Tibial artery (tissue), 4 donors: ENCODE results near the gene ADAMTSL2.

Source experiments
- DNase-seq, 2 donors: peaks; one replicate each; pipeline ENCODE4 v3.0.0-alpha.2; 2019
- H3K27ac ChIP-seq, 2 donors: fragments of 200-600 bp; sonication (generic) in 1 of 2; 1 replicate in 1 of 2; 2 replicates in 1 of 2; pipeline ENCODE4 v1.5.1; 2018 to 2019; ENCODE audit warnings: mild to moderate bottlenecking in 1 of 2
- H3K27me3 ChIP-seq, 2 donors: fragments of 200-600 bp; sonication (generic) in 1 of 2; one replicate each; pipeline versions ENCODE4 v1.5.1 to v1.6.0; 2016 to 2019
- H3K36me3 ChIP-seq, 3 donors: fragments of 200-600 bp; sonication (generic) in 2 of 3; one replicate each; pipeline ENCODE4 v1.5.1; 2016 to 2019; ENCODE audit warnings: mild to moderate bottlenecking in 2 of 3
- H3K4me1 ChIP-seq, 4 donors: fragments of 200-600 bp; sonication (generic) in 2 of 4; 1 replicate in 3 of 4; 2 replicates in 1 of 4; pipeline ENCODE4 v1.5.1; 2016 to 2019
- H3K4me3 ChIP-seq, 2 donors: fragments of 200-600 bp; sonication (generic) in 1 of 2; 1 replicate in 1 of 2; 2 replicates in 1 of 2; pipeline ENCODE4 v1.5.1; 2018 to 2019; ENCODE audit warnings: mild to moderate bottlenecking in 2 of 2
- H3K9me3 ChIP-seq, 3 donors: fragments of 200-600 bp; sonication (generic) in 1 of 3; one replicate each; pipeline ENCODE4 v1.5.1; 2016 to 2019
- CTCF ChIP-seq, 2 experiments: fragments of 200-600 bp in 1 of 2; fragments of 450-650 bp in 1 of 2; IDR thresholded peaks; one replicate each; pipeline ENCODE4 v1.5.1; 2017 to 2019; ENCODE audit warnings: antibody characterized with exemption in 2 of 2, mild to moderate bottlenecking in 1 of 2, moderate library complexity in 1 of 2
- intact Hi-C: fragments of 100-400 bp; cut with DNase I; formaldehyde crosslinking; loops from one replicate; pipeline ENCODE4 v1.15.0; 2023; ENCODE audit warnings: low total_unique reads

Gene ADAMTSL2

DNA sequence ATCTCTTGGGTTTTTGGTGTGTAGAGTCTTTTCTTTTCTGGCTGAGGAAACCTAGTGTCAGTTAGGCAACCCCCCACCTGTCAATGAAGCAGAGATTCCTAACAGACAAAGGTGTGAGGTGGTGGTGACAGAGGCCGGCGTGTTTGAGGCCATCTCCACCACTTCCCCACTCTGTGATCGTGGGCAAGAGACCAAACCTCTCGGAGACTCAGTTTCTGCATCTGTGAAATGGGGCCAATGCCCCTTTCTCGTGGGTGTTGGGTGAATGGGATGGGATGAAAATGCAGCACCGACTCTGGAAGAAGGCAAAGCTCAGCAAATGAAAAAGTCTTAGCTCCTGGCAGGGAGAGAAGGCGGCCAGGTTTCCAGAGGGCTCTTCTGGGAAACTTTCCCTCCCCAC lies 73.9 kb downstream of the ADAMTSL2 start:
- intact Hi-C loops = no loop called here
- Histone ChIP-seq H3K9me3 (no peaks in the 10 kb centered on the region), H3K27ac (no peak overlapping the region), H3K27me3 (peaks cover 0 to 99% of the 10 kb centered on the region in 2 donors), H3K4me1 (peaks cover 0 to 8% (median 0%) of the 10 kb centered on the region in 4 donors), H3K36me3 (no peaks in the 10 kb centered on the region), H3K4me3 (no peak overlapping the region)
- TF ChIP-seq CTCF (IDR thresholded peaks at IDR 0.05) = no peak
- no peak for DNase-seq

DNA sequence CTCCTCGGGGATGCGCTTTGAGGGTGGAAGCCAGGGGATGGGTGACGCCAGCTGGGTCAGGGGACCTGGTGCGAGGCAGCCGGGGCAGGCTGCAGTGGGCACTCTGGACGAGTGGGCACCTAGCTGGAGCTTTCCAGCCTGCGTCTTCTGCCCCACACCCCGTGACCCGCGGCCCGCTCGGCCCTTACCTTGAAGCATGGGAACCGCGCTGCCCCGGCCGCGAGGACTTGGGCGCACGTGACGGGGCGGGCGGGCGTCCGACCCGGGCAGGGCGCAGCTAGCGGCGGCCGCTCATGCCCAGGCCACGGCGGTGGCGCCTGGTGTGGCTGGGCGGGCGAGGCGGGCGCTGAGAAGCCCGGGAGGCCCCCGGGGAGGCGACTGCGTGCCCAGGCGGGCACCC lies 74.4 kb downstream of the ADAMTSL2 start:
- intact Hi-C loops = no loop called here
- no peak for DNase-seq
- H3K36me3 ChIP-seq = no peaks in the 10 kb centered on the region
- no peak overlapping the region for H3K27ac ChIP-seq
- TF ChIP-seq CTCF (IDR thresholded peaks at IDR 0.05) = no peak
- peaks cover 0 to 8% (median 0%) of the 10 kb centered on the region in 4 donors for H3K4me1 ChIP-seq
- peaks cover 0 to 99% of the 10 kb centered on the region in 2 donors for H3K27me3 ChIP-seq
- H3K9me3 ChIP-seq = no peaks in the 10 kb centered on the region
- H3K4me3 ChIP-seq = no peak overlapping the region

DNA sequence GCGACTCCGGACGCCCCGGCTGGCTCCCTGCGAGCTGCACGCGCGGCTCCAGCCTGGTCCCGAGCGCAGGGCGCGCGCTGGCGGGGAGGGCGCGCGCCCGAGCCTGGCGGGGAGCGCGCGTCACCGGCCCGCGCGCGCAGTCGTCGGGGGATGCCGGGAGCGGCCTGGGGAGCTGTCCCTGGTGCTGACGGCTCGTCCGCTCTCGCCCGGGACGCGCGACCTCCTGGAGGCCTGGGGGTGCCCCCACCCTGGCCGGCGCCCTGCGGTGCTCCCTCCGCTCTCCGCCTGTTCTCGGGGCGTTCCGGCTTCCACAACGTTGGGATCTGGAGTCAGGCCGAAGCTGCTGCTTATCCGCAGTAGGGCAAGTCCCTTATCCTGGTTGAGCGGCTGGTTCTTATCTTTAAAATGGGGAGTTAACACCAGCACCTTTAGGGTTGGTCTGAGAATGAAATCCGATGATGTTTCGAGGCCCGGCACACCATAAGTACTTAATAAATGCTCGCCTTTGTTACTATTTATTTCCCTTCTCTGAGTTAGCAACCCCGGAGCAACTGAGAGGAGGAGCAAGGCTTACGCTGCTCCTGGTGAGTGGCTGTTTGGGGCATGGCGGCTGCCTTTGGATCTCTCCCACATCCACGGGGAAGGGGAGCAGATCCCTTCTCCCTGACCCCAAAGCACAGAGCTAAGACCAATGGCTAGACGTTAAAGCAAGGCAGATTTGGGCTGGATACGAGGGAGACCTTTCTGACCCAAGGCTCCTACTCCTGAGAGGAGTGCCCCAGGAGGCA lies 75.0 kb downstream of the ADAMTSL2 start, which contains the start of gene FAM163B:
Gene FAM163B, minus strand, starts transcription at position 79 of the 788 bp plus-strand sequence. CDS start 29,166 bp downstream, outside the sequence.
- Histone ChIP-seq H3K27ac (no peak within 1 kb of the TSS), H3K4me1 (peaks cover 0 to 8% (median 0%) of the 10 kb centered on the region in 4 donors), H3K4me3 (no peak within 1 kb of the TSS), H3K9me3 (no peaks in the 10 kb centered on the region), H3K36me3 (no peaks in the 10 kb centered on the region), H3K27me3 (peaks cover 0 to 98% of the 10 kb centered on the region in 2 donors)
- no peak for DNase-seq
- intact Hi-C loops = no loop called here
- TF ChIP-seq CTCF (IDR thresholded peaks at IDR 0.05) = no peak

- Histone ChIP-seq H3K27ac (no peak overlapping the region), H3K36me3 (no peaks in the 10 kb centered on the region), H3K4me1 (peaks cover 0 to 8% (median 0%) of the 10 kb centered on the region in 4 donors), H3K27me3 (peaks cover 0 to 98% of the 10 kb centered on the region in 2 donors), H3K4me3 (no peak overlapping the region), H3K9me3 (no peaks in the 10 kb centered on the region)
- no peak for TF ChIP-seq CTCF (IDR thresholded peaks at IDR 0.05)
- DNase-seq = no peak
- intact Hi-C loops = no loop called here
These were observed 76.3 kb downstream of the ADAMTSL2 start for GRCh38 chr9:133610845-133611244.

GRCh38 chr9:133612051-133612450 lies 77.5 kb downstream of the ADAMTSL2 start:
- H3K27me3 ChIP-seq = peaks cover 0 to 98% of the 10 kb centered on the region in 2 donors

More at GRCh38 chr9:133612051-133612450, 77.5 kb downstream of the ADAMTSL2 start:
- H3K9me3 ChIP-seq = no peaks in the 10 kb centered on the region
- H3K4me3 ChIP-seq = no peak overlapping the region
- no peaks in the 10 kb centered on the region for H3K36me3 ChIP-seq
- H3K4me1 ChIP-seq = peaks cover 0 to 8% (median 0%) of the 10 kb centered on the region in 4 donors
- intact Hi-C loops = no loop called here
- no peak for TF ChIP-seq CTCF (IDR thresholded peaks at IDR 0.05)
- DNase-seq = no peak
- no peak overlapping the region for H3K27ac ChIP-seq
